ENCODE results near the gene RCOR3.

GRCh38 chr1:211345719-211346118 is 86.6 kb downstream of the RCOR3 start:
- TF ChIP-seq, protein P1, sequence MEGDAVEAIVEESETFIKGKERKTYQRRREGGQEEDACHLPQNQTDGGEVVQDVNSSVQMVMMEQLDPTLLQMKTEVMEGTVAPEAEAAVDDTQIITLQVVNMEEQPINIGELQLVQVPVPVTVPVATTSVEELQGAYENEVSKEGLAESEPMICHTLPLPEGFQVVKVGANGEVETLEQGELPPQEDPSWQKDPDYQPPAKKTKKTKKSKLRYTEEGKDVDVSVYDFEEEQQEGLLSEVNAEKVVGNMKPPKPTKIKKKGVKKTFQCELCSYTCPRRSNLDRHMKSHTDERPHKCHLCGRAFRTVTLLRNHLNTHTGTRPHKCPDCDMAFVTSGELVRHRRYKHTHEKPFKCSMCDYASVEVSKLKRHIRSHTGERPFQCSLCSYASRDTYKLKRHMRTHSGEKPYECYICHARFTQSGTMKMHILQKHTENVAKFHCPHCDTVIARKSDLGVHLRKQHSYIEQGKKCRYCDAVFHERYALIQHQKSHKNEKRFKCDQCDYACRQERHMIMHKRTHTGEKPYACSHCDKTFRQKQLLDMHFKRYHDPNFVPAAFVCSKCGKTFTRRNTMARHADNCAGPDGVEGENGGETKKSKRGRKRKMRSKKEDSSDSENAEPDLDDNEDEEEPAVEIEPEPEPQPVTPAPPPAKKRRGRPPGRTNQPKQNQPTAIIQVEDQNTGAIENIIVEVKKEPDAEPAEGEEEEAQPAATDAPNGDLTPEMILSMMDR (IDR thresholded peaks at IDR 0.05), result no peak
- TF ChIP-seq POLR2A (IDR thresholded peaks at IDR 0.05), result no peak
